Osteocyte (in vitro differentiated cells): ENCODE data around the gene UBN1. TPM values are rescaled to one million over a fixed set of nuclear protein-coding genes. Genes with fewer than 3 reads are reported as not detected.

Experiments used
- DNase-seq: peaks from one replicate; pipeline ENCODE4 v3.0.0; 2021; ENCODE audit warnings: mixed read lengths; ENCODE audit not compliant: unreplicated experiment; ENCODE audit errors: extremely low spot score
- H3K27ac Mint-ChIP-seq: one replicate; pipeline ENCODE4 v1.8.0; 2021; ENCODE audit warnings: mild to moderate bottlenecking, mixed read lengths; ENCODE audit not compliant: unreplicated experiment
- H3K27me3 Mint-ChIP-seq: one replicate; pipeline ENCODE4 v1.8.0; 2021; ENCODE audit warnings: mixed read lengths; ENCODE audit not compliant: unreplicated experiment
- H3K36me3 Mint-ChIP-seq: one replicate; pipeline ENCODE4 v1.8.0; 2021; ENCODE audit warnings: mixed read lengths; ENCODE audit not compliant: unreplicated experiment
- H3K4me1 Mint-ChIP-seq: one replicate; pipeline ENCODE4 v1.8.0; 2021; ENCODE audit warnings: mixed read lengths; ENCODE audit not compliant: unreplicated experiment
- H3K4me3 Mint-ChIP-seq: one replicate; pipeline ENCODE4 v1.8.0; 2021; ENCODE audit warnings: mild to moderate bottlenecking, moderate library complexity, mixed read lengths; ENCODE audit not compliant: unreplicated experiment
- H3K9me3 Mint-ChIP-seq: one replicate; pipeline ENCODE4 v1.8.0; 2021; ENCODE audit warnings: mixed read lengths; ENCODE audit not compliant: unreplicated experiment
- CTCF ChIP-seq: fragments of 200-600 bp; sonication (generic); IDR thresholded peaks from 2 replicates; pipeline ENCODE4 v1.5.0; 2021; ENCODE audit warnings: antibody characterized with exemption, mild to moderate bottlenecking, moderate library complexity
- total RNA-seq: library from RNA; stranded (reverse); gene quantifications from 2 replicates; pipeline ENCODE4 v1.2.1, GENCODE V29; 2021

Gene UBN1
- total RNA-seq, 1 donor from 2014 or later: 50.8 TPM

- no peaks in the 10 kb centered on the region for H3K4me1 Mint-ChIP-seq
- no peak for TF ChIP-seq CTCF
- no peak overlapping the region for H3K27ac Mint-ChIP-seq
Observed at GRCh38 chr16:4811773-4812172, 35.5 kb upstream of the UBN1 start.

GRCh38 chr16:4813251-4814003 is 33.9 kb upstream of the UBN1 start:
- no peak overlapping the region for H3K27ac Mint-ChIP-seq
- H3K4me3 Mint-ChIP-seq: no peak overlapping the region
- no peak for DNase-seq
- no peaks in the 10 kb centered on the region for H3K27me3 Mint-ChIP-seq
- no peak for TF ChIP-seq CTCF
- no peaks in the 10 kb centered on the region for H3K9me3 Mint-ChIP-seq
- no peaks in the 10 kb centered on the region for H3K4me1 Mint-ChIP-seq
- H3K36me3 Mint-ChIP-seq: peaks cover 34% of the 10 kb centered on the region

More at GRCh38 chr16:4811773-4812172, 35.5 kb upstream of the UBN1 start:
- no peak for DNase-seq
- Mint-ChIP-seq H3K4me3 (no peak overlapping the region), H3K9me3 (no peaks in the 10 kb centered on the region), H3K27me3 (no peaks in the 10 kb centered on the region), H3K36me3 (peaks cover 36% of the 10 kb centered on the region)

- Mint-ChIP-seq H3K27ac (no peak overlapping the region), H3K27me3 (no peaks in the 10 kb centered on the region), H3K36me3 (peaks cover 39% of the 10 kb centered on the region), H3K4me1 (no peaks in the 10 kb centered on the region), H3K9me3 (no peaks in the 10 kb centered on the region), H3K4me3 (no peak overlapping the region)
- no peak for TF ChIP-seq CTCF
- DNase-seq: no peak
Observed at GRCh38 chr16:4814046-4814445, 33.2 kb upstream of the UBN1 start.

DNA sequence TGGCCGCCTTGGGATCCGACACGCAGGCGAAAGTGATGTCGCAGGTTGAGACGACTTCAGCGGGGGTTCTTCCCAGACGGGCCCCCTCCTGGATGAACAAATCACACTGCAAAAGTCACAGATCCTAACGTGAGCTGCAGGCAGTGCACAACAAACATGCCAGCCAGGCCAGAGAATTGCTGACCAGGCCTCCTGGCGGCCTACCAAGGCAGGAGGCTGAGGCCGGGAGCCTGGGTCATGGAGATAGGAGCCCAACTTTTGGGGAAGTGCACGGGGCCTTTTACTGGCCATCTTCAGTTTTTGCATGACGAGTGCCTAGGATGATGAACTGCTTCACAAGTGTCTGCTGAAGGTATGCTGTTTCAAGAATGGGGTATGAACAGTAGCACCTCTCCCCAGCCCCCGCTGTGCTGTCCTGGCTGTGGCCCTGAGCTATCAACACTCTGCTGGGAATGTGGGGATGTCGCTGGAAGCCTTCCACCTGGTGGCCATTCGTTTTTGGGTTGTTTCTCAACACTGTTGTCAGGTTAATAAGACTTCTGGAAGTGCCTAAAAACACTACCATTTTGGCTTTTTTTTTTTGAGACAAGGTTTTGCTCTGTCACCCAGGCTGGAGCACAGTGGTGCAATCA is 32.6 kb upstream of the UBN1 start:
- H3K27me3 Mint-ChIP-seq: no peaks in the 10 kb centered on the region
- DNase-seq: no peak
- no peak for TF ChIP-seq CTCF
- H3K27ac Mint-ChIP-seq: no peak overlapping the region
- peaks cover 41% of the 10 kb centered on the region for H3K36me3 Mint-ChIP-seq
- no peaks in the 10 kb centered on the region for H3K4me1 Mint-ChIP-seq
- no peaks in the 10 kb centered on the region for H3K9me3 Mint-ChIP-seq
- H3K4me3 Mint-ChIP-seq: no peak overlapping the region

- no peak overlapping the region for H3K27ac Mint-ChIP-seq
- no peaks in the 10 kb centered on the region for H3K9me3 Mint-ChIP-seq
- TF ChIP-seq CTCF: no peak
- H3K27me3 Mint-ChIP-seq: no peaks in the 10 kb centered on the region
- no peak for DNase-seq
- peaks cover 44% of the 10 kb centered on the region for H3K36me3 Mint-ChIP-seq
- H3K4me1 Mint-ChIP-seq: no peaks in the 10 kb centered on the region
- no peak overlapping the region for H3K4me3 Mint-ChIP-seq
Observed at GRCh38 chr16:4820652-4821051, 26.6 kb upstream of the UBN1 start.
